Right kidney (tissue), 9 donors: ENCODE data around the gene UTRN.
A peak's percentile ranks its signal among the peaks of the same experiment; 100 is the strongest.

Source experiments
- DNase-seq: peaks from one replicate; pipeline ENCODE4 v3.0.0-alpha.2; 2016
- long read RNA-seq, 8 donors: transcript quantifications; one replicate each; lab custom pipeline, GENCODE V29; 2026

The UTRN gene
- long read RNA-seq, donor 1: 0 reads
- long read RNA-seq, donor 2: 0 reads
- long read RNA-seq, donor 3: 0 reads
- long read RNA-seq, donor 4, partial matches to known transcripts: 15 of 15 reads
- long read RNA-seq, donor 4, other reads (novel, unspliced or antisense): 0 of 15 reads
- long read RNA-seq, donor 5: 0 reads
- long read RNA-seq, donor 6, partial matches to known transcripts: 0 of 1 reads
- long read RNA-seq, donor 6, other reads (novel, unspliced or antisense): 0 of 1 reads
- long read RNA-seq, donor 7, partial matches to known transcripts: 16 of 17 reads
- long read RNA-seq, donor 7, other reads (novel, unspliced or antisense): 0 of 17 reads
- long read RNA-seq, donor 8, partial matches to known transcripts: 0 of 1 reads
- long read RNA-seq, donor 8, other reads (novel, unspliced or antisense): 0 of 1 reads

DNA sequence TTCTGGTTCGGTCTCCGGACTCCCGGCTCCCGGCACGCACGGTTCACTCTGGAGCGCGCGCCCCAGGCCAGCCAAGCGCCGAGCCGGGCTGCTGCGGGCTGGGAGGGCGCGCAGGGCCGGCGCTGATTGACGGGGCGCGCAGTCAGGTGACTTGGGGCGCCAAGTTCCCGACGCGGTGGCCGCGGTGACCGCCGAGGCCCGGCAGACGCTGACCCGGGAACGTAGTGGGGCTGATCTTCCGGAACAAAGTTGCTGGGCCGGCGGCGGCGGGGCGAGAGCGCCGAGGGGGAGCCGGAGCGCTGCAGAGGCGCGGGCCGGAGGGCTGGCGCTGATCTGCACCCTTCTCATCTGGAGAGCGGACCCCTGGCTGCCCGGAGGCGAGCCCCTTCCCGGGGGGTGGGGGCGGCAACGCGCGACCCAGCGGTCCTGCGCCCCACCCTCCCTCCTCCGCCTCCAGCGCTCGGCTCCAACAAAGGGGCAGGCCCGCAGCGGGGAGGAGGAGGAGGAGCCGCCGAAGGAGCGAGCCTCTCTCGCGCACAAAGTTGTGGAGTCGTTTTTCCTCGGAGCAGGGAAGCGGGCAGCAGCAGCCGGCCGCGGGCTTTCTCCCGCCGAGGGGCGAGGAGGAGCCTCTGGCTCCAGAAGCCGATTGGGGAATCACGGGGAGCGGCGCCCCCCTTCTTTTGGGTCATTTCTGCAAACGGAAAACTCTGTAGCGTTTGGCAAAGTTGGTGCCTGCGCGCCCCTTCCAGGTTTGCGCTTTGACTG lies at the start of gene UTRN:
TSS of gene UTRN (plus strand) at position 553 of the 765 bp plus-strand sequence. CDS start 6,494 bp downstream, outside the sequence.
- DNase-seq: peak; percentile 97

DNA sequence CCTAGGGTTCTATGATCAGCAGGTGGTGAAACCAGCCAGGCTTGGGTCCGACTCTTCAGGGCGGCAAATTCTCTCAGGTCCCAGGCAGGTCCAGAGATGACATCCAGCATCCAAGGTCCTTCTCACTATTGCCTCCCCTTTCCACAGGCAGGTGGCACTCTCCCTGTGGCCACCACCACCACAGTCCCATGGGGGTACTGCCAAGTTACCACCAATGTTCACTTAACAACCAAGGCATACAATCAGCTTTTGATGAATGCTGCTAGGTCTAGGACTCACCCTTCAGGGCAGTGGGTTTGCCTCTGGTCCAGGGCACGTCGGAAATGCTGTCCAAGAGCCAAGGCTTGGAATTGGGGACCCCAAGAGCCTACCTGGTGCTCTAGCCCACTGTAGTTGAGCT lies 40.4 kb upstream of the UTRN start:
- DNase-seq: no peak

DNA sequence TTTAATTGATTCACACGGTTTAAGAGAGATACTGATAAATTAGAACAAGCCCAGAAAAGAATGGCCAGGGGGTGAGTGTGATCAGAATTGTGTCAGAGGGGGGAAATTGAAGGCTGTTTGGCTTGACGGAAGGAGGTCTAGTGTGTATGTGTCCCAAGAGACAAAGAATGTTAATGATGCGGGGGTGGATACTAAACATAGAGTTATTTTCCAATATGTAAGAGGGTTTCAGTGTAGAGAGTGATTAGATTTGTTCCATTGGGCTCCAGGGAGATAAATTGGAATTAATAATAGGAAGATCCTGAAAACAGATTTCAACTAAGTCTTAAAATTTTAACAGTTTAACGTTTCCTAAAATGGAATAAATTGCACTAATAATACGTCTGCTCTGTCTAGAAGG lies 38.1 kb upstream of the UTRN start:
- no peak for DNase-seq

DNA sequence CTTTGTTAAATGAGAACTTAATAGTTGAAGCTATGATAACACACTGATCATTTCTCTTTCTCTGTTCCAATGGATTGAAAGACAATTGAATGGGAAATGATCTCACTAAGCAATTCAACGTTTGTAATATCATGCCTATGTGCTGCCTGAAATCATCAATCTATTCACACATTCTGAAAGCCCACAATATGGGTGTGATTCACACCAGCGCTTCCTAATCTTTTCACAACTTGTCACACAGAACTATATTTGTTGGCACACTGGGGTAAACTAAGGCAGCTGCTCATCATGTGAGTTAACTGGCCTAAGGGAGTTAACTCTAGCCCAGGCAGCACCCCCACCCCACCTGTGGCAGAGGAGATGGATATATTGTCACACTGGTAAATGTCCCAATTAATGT lies 37.1 kb upstream of the UTRN start:
- DNase-seq: no peak

- no peak for DNase-seq
These were observed 36.4 kb upstream of the UTRN start for GRCh38 chr6:144248476-144249301.

- DNase-seq: no peak
These were observed 34.9 kb upstream of the UTRN start for GRCh38 chr6:144250276-144250675.

DNA sequence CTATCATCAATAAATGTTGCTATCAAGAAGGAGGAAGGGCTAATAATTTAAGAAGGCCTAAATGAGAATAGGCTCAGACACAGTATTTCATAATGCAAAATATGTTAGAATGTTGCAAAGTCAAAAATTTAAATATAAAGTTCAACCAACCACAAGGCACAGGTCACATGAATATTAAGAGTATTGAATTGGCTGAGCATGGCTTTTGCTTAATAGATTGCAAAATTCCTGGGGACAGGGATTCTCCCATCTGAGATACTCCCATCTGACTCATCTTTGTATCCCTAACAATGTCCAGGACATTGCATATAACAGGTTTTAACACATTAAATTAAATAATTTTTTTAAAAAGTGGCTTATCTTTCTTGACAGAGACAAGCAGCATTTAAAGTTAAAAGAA lies 32.9 kb upstream of the UTRN start:
- DNase-seq: no peak

- no peak for DNase-seq
These were observed 25.1 kb upstream of the UTRN start for GRCh38 chr6:144259986-144260385.

GRCh38 chr6:144262470-144263369 lies 22.4 kb upstream of the UTRN start:
- DNase-seq: no peak

- no peak for DNase-seq
These were observed 21.3 kb upstream of the UTRN start for GRCh38 chr6:144263786-144264185.

- peak; percentile 11 for DNase-seq
These were observed 20.7 kb upstream of the UTRN start for GRCh38 chr6:144264270-144265060.

DNA sequence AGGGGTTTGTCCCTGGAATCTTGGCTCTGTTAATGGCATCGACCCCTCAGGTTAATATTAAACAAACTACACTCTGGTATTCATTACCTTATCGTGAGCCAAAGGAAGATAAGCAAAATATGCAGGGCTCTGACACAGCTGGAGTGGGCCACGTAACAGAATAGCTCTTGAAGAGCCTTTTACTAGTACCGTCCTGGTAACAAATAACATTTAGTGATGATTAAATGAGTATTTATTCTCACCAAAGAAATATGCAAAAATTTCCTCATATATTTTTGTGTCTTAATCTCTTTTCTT lies 20.1 kb upstream of the UTRN start:
- DNase-seq: no peak

DNA sequence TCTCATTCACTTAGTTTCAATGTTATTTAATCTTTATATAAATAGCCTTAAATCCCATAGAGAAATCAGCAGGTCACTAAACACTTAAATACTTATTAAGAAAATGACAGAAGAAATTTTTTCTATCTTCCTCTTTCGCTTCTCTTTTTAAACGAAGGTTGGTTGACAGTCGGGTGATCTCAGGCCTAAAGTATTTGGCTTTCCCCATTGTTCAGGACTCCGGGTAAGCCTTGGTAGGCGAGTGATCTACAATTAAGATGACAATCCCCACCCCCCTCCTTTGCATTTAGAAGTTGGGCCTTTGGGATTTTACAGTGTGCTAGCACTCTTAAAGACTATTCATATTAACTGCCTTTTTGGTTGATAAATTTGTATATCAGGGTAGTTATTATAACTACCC lies 19.7 kb upstream of the UTRN start:
- DNase-seq: no peak

DNA sequence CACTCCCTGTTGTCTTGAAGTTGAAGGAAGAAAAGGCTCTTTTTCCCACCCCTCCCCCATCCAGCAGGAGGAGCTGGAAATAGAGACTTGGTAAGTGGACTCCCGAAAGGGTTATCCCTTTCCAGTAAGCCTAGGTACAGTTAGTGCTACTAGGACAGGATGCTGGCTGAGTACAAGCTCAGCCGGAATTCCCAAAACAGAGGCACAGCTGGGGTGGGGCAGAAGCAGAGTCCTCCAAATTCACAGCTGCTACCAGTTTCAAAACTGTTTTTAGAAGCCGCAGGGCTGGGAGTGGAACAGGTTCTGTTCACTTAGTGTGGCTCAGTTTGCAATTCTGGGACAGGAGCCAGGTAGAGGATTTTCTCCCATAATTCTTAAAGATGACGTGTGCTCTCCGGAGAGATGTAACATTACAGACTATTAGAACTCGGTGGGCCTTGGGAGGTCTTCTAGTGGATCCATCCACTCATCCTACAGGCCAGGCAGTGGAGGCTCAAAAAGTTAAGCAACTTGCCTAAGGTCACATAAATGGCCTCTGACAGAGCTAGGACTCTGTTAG lies 19.0 kb upstream of the UTRN start:
- DNase-seq: peak; percentile 25

DNA sequence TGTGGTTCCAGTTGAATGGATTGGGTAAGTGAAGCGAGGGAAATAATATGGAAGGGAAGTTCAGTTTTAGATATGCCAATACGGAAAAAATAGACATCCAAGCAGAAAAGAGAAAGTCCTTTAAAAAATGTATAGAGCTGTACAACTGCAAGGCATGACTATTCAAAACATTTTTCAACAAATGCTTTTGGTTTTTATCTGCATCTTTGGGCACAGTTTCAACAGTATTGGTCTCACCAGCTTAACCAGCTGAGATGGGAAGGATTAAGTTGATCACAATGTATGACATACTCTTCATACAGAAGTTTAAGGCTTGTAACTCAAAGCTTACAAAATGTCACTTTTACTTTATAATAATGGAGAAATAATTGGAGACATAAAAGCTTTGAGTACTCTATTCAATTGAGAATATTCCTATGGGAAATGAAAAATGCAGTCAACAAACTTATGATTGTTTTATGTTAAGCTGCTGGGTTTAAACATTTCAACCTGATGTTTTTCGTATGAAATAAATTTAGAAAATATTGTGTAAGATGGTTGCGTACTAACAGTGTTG lies 16.3 kb upstream of the UTRN start:
- DNase-seq: no peak

- no peak for DNase-seq
These were observed 8.0 kb upstream of the UTRN start for GRCh38 chr6:144277174-144277573.

- DNase-seq: no peak
These were observed 7.4 kb upstream of the UTRN start for GRCh38 chr6:144277605-144278227.

GRCh38 chr6:144278659-144279314 lies 6.3 kb upstream of the UTRN start:
- no peak for DNase-seq

GRCh38 chr6:144279484-144280150 lies 5.5 kb upstream of the UTRN start:
- DNase-seq: no peak
